Renal cortex interstitium (tissue), 15 donors: ENCODE measurements around the gene POLD4. TPM values are rescaled to one million over a fixed set of nuclear protein-coding genes. Genes with fewer than 3 reads are reported as not detected.
"Not testable (repeated sequence)": the region's sequence is repeated elsewhere in the genome, so short reads cannot be mapped to it uniquely, and the experiment has no call there.

ENCODE experiments used
- DNase-seq, 11 donors: peaks; one replicate each; pipeline ENCODE4 v3.0.0-alpha.2; 2013; ENCODE audit warnings: low read depth in 9 of 11, low spot score in 4 of 11; ENCODE audit errors: extremely low read depth in 1 of 11
- long read RNA-seq, 16 experiments: transcript quantifications; one replicate each; lab custom pipeline, GENCODE V29; 2026
- polyA plus RNA-seq, 3 donors: library from polyadenylated mRNA; unstranded; fragments of 120-200 nt; gene quantifications; one replicate each; pipeline ENCODE4 v1.2.1, GENCODE V29; 2013; ENCODE audit not compliant: insufficient read length in 3 of 3

The POLD4 gene
- polyA plus RNA-seq: 10 to 100 TPM; 16.3 to 38.7 (median 26.0) TPM
- long read RNA-seq, donor 1, transcript POLD4-201 (4 exons, 918 nt): major isoform, 9 of 20 reads
- long read RNA-seq, donor 1, transcript POLD4-207 (4 exons, 584 nt): minor isoform, 5 of 20 reads
- long read RNA-seq, donor 1, partial matches to known transcripts: 0 of 20 reads
- long read RNA-seq, donor 1, other reads (novel, unspliced or antisense): 0 of 20 reads
- long read RNA-seq, donor 2, transcript POLD4-205 (4 exons, 1,486 nt): major isoform, 7 of 16 reads
- long read RNA-seq, donor 2, partial matches to known transcripts: 0 of 16 reads
- long read RNA-seq, donor 2, other reads (novel, unspliced or antisense): 0 of 16 reads
- long read RNA-seq, donor 3, transcript POLD4-201 (4 exons, 918 nt): major isoform, 18 of 32 reads
- long read RNA-seq, donor 3, transcript POLD4-205 (4 exons, 1,486 nt): minor isoform, 8 of 32 reads
- long read RNA-seq, donor 3, partial matches to known transcripts: 0 of 32 reads
- long read RNA-seq, donor 3, other reads (novel, unspliced or antisense): 0 of 32 reads
- long read RNA-seq, donor 4, transcript POLD4-201 (4 exons, 918 nt): major isoform, 10 of 18 reads
- long read RNA-seq, donor 4, partial matches to known transcripts: 0 of 18 reads
- long read RNA-seq, donor 4, other reads (novel, unspliced or antisense): 0 of 18 reads
- long read RNA-seq, donor 5: 0 reads
- long read RNA-seq, donor 6, transcript POLD4-205 (4 exons, 1,486 nt): minor isoform, 10 of 25 reads
- long read RNA-seq, donor 6, transcript POLD4-201 (4 exons, 918 nt): major isoform, 14 of 25 reads
- long read RNA-seq, donor 6, partial matches to known transcripts: 0 of 25 reads
- long read RNA-seq, donor 6, other reads (novel, unspliced or antisense): 0 of 25 reads
- long read RNA-seq, donor 7, transcript POLD4-201 (4 exons, 918 nt): major isoform, 8 of 14 reads
- long read RNA-seq, donor 7, partial matches to known transcripts: 0 of 14 reads
- long read RNA-seq, donor 7, other reads (novel, unspliced or antisense): 0 of 14 reads
- long read RNA-seq, donor 8, transcript POLD4-201 (4 exons, 918 nt): major isoform, 22 of 48 reads
- long read RNA-seq, donor 8, transcript POLD4-205 (4 exons, 1,486 nt): minor isoform, 14 of 48 reads
- long read RNA-seq, donor 8, partial matches to known transcripts: 0 of 48 reads
- long read RNA-seq, donor 8, other reads (novel, unspliced or antisense): 0 of 48 reads
- long read RNA-seq, donor 9, transcript POLD4-201 (4 exons, 918 nt): major isoform, 11 of 22 reads
- long read RNA-seq, donor 9, transcript POLD4-205 (4 exons, 1,486 nt): minor isoform, 7 of 22 reads
- long read RNA-seq, donor 9, partial matches to known transcripts: 0 of 22 reads
- long read RNA-seq, donor 9, other reads (novel, unspliced or antisense): 0 of 22 reads
- long read RNA-seq, donor 10, transcript POLD4-201 (4 exons, 918 nt): major isoform, 10 of 22 reads
- long read RNA-seq, donor 10, transcript POLD4-205 (4 exons, 1,486 nt): minor isoform, 8 of 22 reads
- long read RNA-seq, donor 10, partial matches to known transcripts: 0 of 22 reads
- long read RNA-seq, donor 10, other reads (novel, unspliced or antisense): 0 of 22 reads
- long read RNA-seq, donor 11, transcript POLD4-201 (4 exons, 918 nt): major isoform, 9 of 16 reads
- long read RNA-seq, donor 11, partial matches to known transcripts: 0 of 16 reads
- long read RNA-seq, donor 11, other reads (novel, unspliced or antisense): 0 of 16 reads
- long read RNA-seq, donor 12, transcript POLD4-205 (4 exons, 1,486 nt): minor isoform, 7 of 21 reads
- long read RNA-seq, donor 12, transcript POLD4-201 (4 exons, 918 nt): major isoform, 10 of 21 reads
- long read RNA-seq, donor 12, partial matches to known transcripts: 0 of 21 reads
- long read RNA-seq, donor 12, other reads (novel, unspliced or antisense): 0 of 21 reads
- long read RNA-seq, donor 13: 0 reads
- long read RNA-seq, donor 14, transcript POLD4-205 (4 exons, 1,486 nt): major isoform, 10 of 21 reads
- long read RNA-seq, donor 14, partial matches to known transcripts: 0 of 21 reads
- long read RNA-seq, donor 14, other reads (novel, unspliced or antisense): 0 of 21 reads
- long read RNA-seq, donor 15, partial matches to known transcripts: 0 of 4 reads
- long read RNA-seq, donor 15, other reads (novel, unspliced or antisense): 0 of 4 reads
- long read RNA-seq, donor 16, transcript POLD4-205 (4 exons, 1,486 nt): minor isoform, 11 of 44 reads
- long read RNA-seq, donor 16, transcript POLD4-207 (4 exons, 584 nt): minor isoform, 8 of 44 reads
- long read RNA-seq, donor 16, transcript POLD4-201 (4 exons, 918 nt): major isoform, 22 of 44 reads
- long read RNA-seq, donor 16, partial matches to known transcripts: 0 of 44 reads
- long read RNA-seq, donor 16, other reads (novel, unspliced or antisense): 0 of 44 reads

GRCh38 chr11:67353317-67354074 is at the start of gene POLD4:
Gene POLD4, minus strand, starts transcription at chr11:67353546. Its CDS starts 147 bp downstream, at chr11:67353399.
- peak in 10 of 11 donors; percentile 77 to 93 (median 90) for DNase-seq

GRCh38 chr11:67403085-67403484 is 49.7 kb upstream of the POLD4 start:
- DNase-seq: not testable (repeated sequence)

GRCh38 chr11:67402192-67402839 is 49.0 kb upstream of the POLD4 start:
- not testable (repeated sequence) for DNase-seq

GRCh38 chr11:67401495-67402191 is 48.3 kb upstream of the POLD4 start, which contains the start of gene PPP1CA:
Gene PPP1CA, minus strand, starts transcription at chr11:67401858. Its CDS starts 76 bp downstream, at chr11:67401782.
- DNase-seq: peak in 10 of 11 donors; percentile 69 to 89 (median 84)

- DNase-seq: no peak
Measured at GRCh38 chr11:67400942-67401494, 47.7 kb upstream of the POLD4 start.

GRCh38 chr11:67400251-67400941 is 47.0 kb upstream of the POLD4 start:
- DNase-seq: no peak

GRCh38 chr11:67398661-67399563 is 45.6 kb upstream of the POLD4 start:
- no peak for DNase-seq

GRCh38 chr11:67397986-67398660 is 44.8 kb upstream of the POLD4 start:
- no peak for DNase-seq

GRCh38 chr11:67397536-67397935 is 44.2 kb upstream of the POLD4 start:
- no peak for DNase-seq

- DNase-seq: no peak
Measured at GRCh38 chr11:67396587-67397389, 43.4 kb upstream of the POLD4 start.

GRCh38 chr11:67396259-67396581 is 42.9 kb upstream of the POLD4 start:
- no peak for DNase-seq
